GM12878 (cell line): ENCODE results near the gene EYA4. TPM values are rescaled to one million over a fixed set of nuclear protein-coding genes. Genes with fewer than 3 reads are reported as not detected.

Experiments used
- ATAC-seq: fragments of 200-7000 bp; cut with Tn5 transposase; 3 replicates; pipeline ENCODE4 v1.9.1; 2020; ENCODE audit warnings: mild to moderate bottlenecking, moderate library complexity
- BruUV-seq: library from RNA; stranded (reverse); fragments of 400-500 nt; replicated peaks from 2 replicates; lab custom pipeline; 2021; lab: Mats Ljungman, UMichigan
- CTCF ChIA-PET: fragments of 300-600 bp; sonication (Branson Sonifier 250); formaldehyde crosslinking; extraction: SDS; loops from one replicate; lab custom pipeline; 2021; ENCODE audit warnings: inconsistent platforms; lab: Yijun Ruan, JAX
- POLR2A ChIA-PET: fragments of 350-600 bp; formaldehyde crosslinking; extraction: SDS; loops from one replicate; lab custom pipeline; 2021; ENCODE audit warnings: inconsistent platforms; lab: Charles Lee
- RAD21 ChIA-PET: fragments of 300-600 bp; sonication (Branson Sonifier 250); formaldehyde crosslinking; loops from one replicate; lab custom pipeline; 2023; ENCODE audit warnings: antibody characterized with exemption; ENCODE audit not compliant: unreplicated experiment; lab: Charles Lee
- SMC1A ChIA-PET: fragments of 300-600 bp; sonication (Branson Sonifier 250); formaldehyde crosslinking; loops from one replicate; lab custom pipeline; 2023; ENCODE audit not compliant: unreplicated experiment, uncharacterized antibody; lab: Charles Lee
- DNase-seq: peaks from one replicate; pipeline ENCODE4 v3.0.0-alpha.2; 2011; ENCODE audit warnings: low read depth, low spot score
- FAIRE-seq: peaks from 3 replicates; lab custom pipeline; 2011; peaks lifted over from hg19 to GRCh38; lab: Jason Lieb, UNC
- H2AFZ ChIP-seq: 2 replicates; pipeline ENCODE4 v1.6.0; 2011; ENCODE audit warnings: low read depth, low read length, control low read depth; ENCODE audit not compliant: control insufficient read depth
- H3K27ac ChIP-seq: 2 replicates; pipeline ENCODE4 v1.5.1; 2011; ENCODE audit warnings: control low read depth; ENCODE audit not compliant: control insufficient read depth, insufficient read depth
- H3K27me3 ChIP-seq, 2 experiments: replicated peaks in 1 of 2; 2 replicates each; pipeline versions ENCODE4 v1.6.0 to v1.6.1; 2011; ENCODE audit warnings: low read length in 1 of 2; ENCODE audit not compliant: control insufficient read depth in 2 of 2, insufficient read depth in 2 of 2
- H3K36me3 ChIP-seq, 2 experiments: 2 replicates each; pipeline ENCODE4 v1.5.1; 2011; ENCODE audit warnings: low read length in 1 of 2; ENCODE audit not compliant: control insufficient read depth in 2 of 2, insufficient read depth in 2 of 2
- H3K4me1 ChIP-seq: 2 replicates; pipeline ENCODE4 v1.6.1; 2011; ENCODE audit warnings: mild to moderate bottlenecking, low read length, moderate library complexity, mixed read lengths; ENCODE audit not compliant: control insufficient read depth, insufficient read depth
- H3K4me2 ChIP-seq: 2 replicates; pipeline ENCODE4 v1.6.0; 2011; ENCODE audit warnings: control low read depth; ENCODE audit not compliant: control insufficient read depth, insufficient read depth
- H3K4me3 ChIP-seq: fragments of 200-600 bp; sonication (generic); 2 replicates; pipeline ENCODE4 v1.5.1; 2016
- H3K79me2 ChIP-seq: 2 replicates; pipeline ENCODE4 v1.6.0; 2011; ENCODE audit warnings: low read length; ENCODE audit not compliant: control insufficient read depth, insufficient read depth
- H3K9ac ChIP-seq: 2 replicates; pipeline ENCODE4 v1.8.0; 2011; ENCODE audit warnings: low read length, control low read depth, mixed read lengths; ENCODE audit not compliant: control insufficient read depth, insufficient read depth
- H3K9me3 ChIP-seq: replicated peaks from 3 replicates; pipeline ENCODE4 v1.5.1; 2011; ENCODE audit warnings: mild to moderate bottlenecking, low read length; ENCODE audit not compliant: control insufficient read depth, insufficient read depth
- H4K20me1 ChIP-seq: 2 replicates; pipeline ENCODE4 v1.6.0; 2011; ENCODE audit not compliant: control insufficient read depth, insufficient read depth
- NFYB ChIP-seq: IDR thresholded peaks from 2 replicates; pipeline ENCODE4 v1.6.1; 2011; ENCODE audit warnings: low read depth, mild to moderate bottlenecking, low read length, improper control_type of control experiment, moderate library complexity; ENCODE audit not compliant: insufficient read depth
- NR2C1 ChIP-seq: fragments of 450-650 bp; IDR thresholded peaks from 2 replicates; pipeline ENCODE4 v1.6.1; 2017; ENCODE audit warnings: antibody characterized with exemption, mild to moderate bottlenecking, moderate library complexity
- RBBP5 ChIP-seq: fragments of 200-600 bp; sonication (generic); conservative IDR thresholded peaks from 2 replicates; pipeline ENCODE4 v1.6.1; 2016
- WGBS: methylation state at CpG from one replicate; pipeline ENCODE4 v1.1.6; 2016; ENCODE audit warnings: low lambda C conversion rate; ENCODE audit not compliant: insufficient replicate concordance, insufficient coverage; ENCODE audit errors: missing lambda C conversion rate; 5-methylcytosine and 5-hydroxymethylcytosine counted together
- in situ Hi-C: fragments of 300-500 bp; cut with MboI; formaldehyde crosslinking; loops from 9 replicates; pipeline ENCODE4 v1.14.3; 2018; ENCODE audit warnings: mixed read lengths
- intact Hi-C: fragments of 100-400 bp; cut with micrococcal nuclease; formaldehyde crosslinking; loops from one replicate; pipeline ENCODE4 v1.14.2; 2022; ENCODE audit not compliant: unreplicated experiment
- polyA plus RNA-seq, 11 experiments: library from polyadenylated mRNA; depleted of rRNA in 4 of 11; unstranded in 6 of 11; stranded (reverse) in 5 of 11; fragments of >200 nt; fragmentation: Nextera tagmentation in 4 of 11; fragmentation: Illumina TruSeq in 1 of 11; extraction: Ambion mirVana in 4 of 11; extraction: Trizol in 1 of 11; gene quantifications; 1 replicate in 1 of 11; 2 replicates in 10 of 11; pipeline versions ENCODE4 v1.2.1 to v1.2.3, GENCODE V29; 2011 to 2016; ENCODE audit warnings: inconsistent platforms in 2 of 11, missing spikeins in 2 of 11, low read depth in 1 of 11
- total RNA-seq, 4 experiments: library from RNA; depleted of rRNA in 3 of 4; stranded (reverse); fragments of >200 nt in 3 of 4; fragmentation: Illumina TruSeq in 1 of 4; extraction: Trizol in 1 of 4; gene quantifications; 2 replicates each; pipeline versions ENCODE4 v1.2.1 to v1.2.3, GENCODE V29; 2013 to 2021
- TF ChIP-seq, protein P1 (sequence below): fragments of 450-650 bp; IDR thresholded peaks from 2 replicates; pipeline ENCODE4 v1.6.1; 2017; ENCODE audit warnings: mild to moderate bottlenecking, moderate library complexity

The EYA4 gene
- total and polyA plus RNA-seq, 10 of the 15 experiments (the other 5 are each of a cell fraction or from before 2014, with no cell fraction given), result 0.02 TPM; not detected in 9

- H3K9me3 ChIP-seq, result no peaks in the 10 kb centered on the region
- in situ Hi-C loops, result no loop called here
- 46% methylated on average over 2 of the region's 2 CpGs for WGBS
- no peak for ATAC-seq
- TF ChIP-seq NFYB (no peak), NR2C1 (no peak), RBBP5 (no peak)
- TF ChIP-seq, protein P1, sequence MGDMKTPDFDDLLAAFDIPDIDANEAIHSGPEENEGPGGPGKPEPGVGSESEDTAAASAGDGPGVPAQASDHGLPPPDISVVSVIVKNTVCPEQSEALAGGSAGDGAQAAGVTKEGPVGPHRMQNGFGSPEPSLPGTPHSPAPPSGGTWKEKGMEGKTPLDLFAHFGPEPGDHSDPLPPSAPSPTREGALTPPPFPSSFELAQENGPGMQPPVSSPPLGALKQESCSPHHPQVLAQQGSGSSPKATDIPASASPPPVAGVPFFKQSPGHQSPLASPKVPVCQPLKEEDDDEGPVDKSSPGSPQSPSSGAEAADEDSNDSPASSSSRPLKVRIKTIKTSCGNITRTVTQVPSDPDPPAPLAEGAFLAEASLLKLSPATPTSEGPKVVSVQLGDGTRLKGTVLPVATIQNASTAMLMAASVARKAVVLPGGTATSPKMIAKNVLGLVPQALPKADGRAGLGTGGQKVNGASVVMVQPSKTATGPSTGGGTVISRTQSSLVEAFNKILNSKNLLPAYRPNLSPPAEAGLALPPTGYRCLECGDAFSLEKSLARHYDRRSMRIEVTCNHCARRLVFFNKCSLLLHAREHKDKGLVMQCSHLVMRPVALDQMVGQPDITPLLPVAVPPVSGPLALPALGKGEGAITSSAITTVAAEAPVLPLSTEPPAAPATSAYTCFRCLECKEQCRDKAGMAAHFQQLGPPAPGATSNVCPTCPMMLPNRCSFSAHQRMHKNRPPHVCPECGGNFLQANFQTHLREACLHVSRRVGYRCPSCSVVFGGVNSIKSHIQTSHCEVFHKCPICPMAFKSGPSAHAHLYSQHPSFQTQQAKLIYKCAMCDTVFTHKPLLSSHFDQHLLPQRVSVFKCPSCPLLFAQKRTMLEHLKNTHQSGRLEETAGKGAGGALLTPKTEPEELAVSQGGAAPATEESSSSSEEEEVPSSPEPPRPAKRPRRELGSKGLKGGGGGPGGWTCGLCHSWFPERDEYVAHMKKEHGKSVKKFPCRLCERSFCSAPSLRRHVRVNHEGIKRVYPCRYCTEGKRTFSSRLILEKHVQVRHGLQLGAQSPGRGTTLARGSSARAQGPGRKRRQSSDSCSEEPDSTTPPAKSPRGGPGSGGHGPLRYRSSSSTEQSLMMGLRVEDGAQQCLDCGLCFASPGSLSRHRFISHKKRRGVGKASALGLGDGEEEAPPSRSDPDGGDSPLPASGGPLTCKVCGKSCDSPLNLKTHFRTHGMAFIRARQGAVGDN, result no peak
- TF ChIP-seq, all 136 proteins: peak for 0
- H3K9ac ChIP-seq, result no peak overlapping the region
- H3K4me2 ChIP-seq, result no peak overlapping the region
- FAIRE-seq, result no peak
- H4K20me1 ChIP-seq, result no peaks in the 10 kb centered on the region
- H3K4me1 ChIP-seq, result no peaks in the 10 kb centered on the region
- DNase-seq, result no peak
- H3K4me3 ChIP-seq, result no peak overlapping the region
- POLR2A ChIA-PET, result no interaction called here
- intact Hi-C loops, result no loop called here
- CTCF ChIA-PET, result no interaction called here
- no peaks in the 10 kb centered on the region for H3K79me2 ChIP-seq
- H2AFZ ChIP-seq, result no peak overlapping the region
- SMC1A ChIA-PET, result no interaction called here
- RAD21 ChIA-PET, result no interaction called here
- H3K36me3 ChIP-seq, result no peaks in the 10 kb centered on the region
- no peaks in the 10 kb centered on the region for H3K27me3 ChIP-seq
- no TSS peak for BruUV-seq
- H3K27ac ChIP-seq, result no peak overlapping the region
Measured at GRCh38 chr6:133528566-133528965, 287.4 kb downstream of the EYA4 start.
